Ascending aorta (tissue), 2 donors: ENCODE data around the gene ETV6. TPM values are rescaled to one million over a fixed set of nuclear protein-coding genes. Genes with fewer than 3 reads are reported as not detected.

Experiments used
- DNase-seq, 2 donors: peaks; one replicate each; pipeline ENCODE4 v3.0.0-alpha.2; 2019; ENCODE audit warnings: low spot score in 2 of 2
- H3K27ac ChIP-seq, 2 donors: fragments of 200-600 bp; sonication (generic); one replicate each; pipeline ENCODE4 v1.5.1; 2016 to 2017; ENCODE audit warnings: mild to moderate bottlenecking in 1 of 2
- H3K27me3 ChIP-seq: fragments of 200-600 bp; sonication (generic); one replicate; pipeline ENCODE4 v1.5.1; 2017
- H3K36me3 ChIP-seq, 2 donors: fragments of 200-600 bp; sonication (generic); one replicate each; pipeline ENCODE4 v1.5.1; 2016
- H3K4me1 ChIP-seq, 2 donors: fragments of 200-600 bp; sonication (generic); one replicate each; pipeline ENCODE4 v1.5.1; 2016 to 2017; ENCODE audit warnings: mild to moderate bottlenecking in 1 of 2
- H3K4me3 ChIP-seq, 2 donors: fragments of 200-600 bp; sonication (generic); one replicate each; pipeline ENCODE4 v1.5.1; 2016 to 2017; ENCODE audit warnings: mild to moderate bottlenecking in 1 of 2
- H3K9me3 ChIP-seq, 2 donors: fragments of 200-600 bp; sonication (generic); one replicate each; pipeline ENCODE4 v1.5.1; 2016
- CTCF ChIP-seq, 3 experiments: fragments of 200-600 bp in 2 of 3; fragments of 450-650 bp in 1 of 3; sonication (generic) in 2 of 3; IDR thresholded peaks; one replicate each; pipeline ENCODE4 v1.5.1; 2016 to 2019; ENCODE audit warnings: antibody characterized with exemption in 3 of 3, mild to moderate bottlenecking in 1 of 3, moderate library complexity in 1 of 3
- intact Hi-C: fragments of 100-400 bp; cut with DNase I; formaldehyde crosslinking; loops from one replicate; pipeline ENCODE4 v1.15.1; 2023
- total RNA-seq: library from RNA; depleted of rRNA; stranded (reverse); fragments of >200 nt; gene quantifications from one replicate; pipeline ENCODE4 v1.1.0, GENCODE V29; 2016

Gene ETV6
- total RNA-seq, 1 donor from 2014 or later: 21.6 TPM

GRCh38 chr12:11884116-11884515, 234.6 kb downstream of the ETV6 start:
- no peaks in the 10 kb centered on the region for H3K27me3 ChIP-seq
- TF ChIP-seq CTCF (IDR thresholded peaks at IDR 0.05): no peak
- intact Hi-C loops: no loop called here
- peaks cover 5 to 10% of the 10 kb centered on the region in 2 donors for H3K4me1 ChIP-seq
- peaks cover 29 to 38% of the 10 kb centered on the region in 2 donors for H3K36me3 ChIP-seq
- peak overlapping the region; percentile 37 to 59 for H3K27ac ChIP-seq
- no peaks in the 10 kb centered on the region for H3K9me3 ChIP-seq
- H3K4me3 ChIP-seq: no peak overlapping the region
- no peak for DNase-seq

GRCh38 chr12:11884706-11885105, 235.2 kb downstream of the ETV6 start:
- H3K4me3 ChIP-seq: no peak overlapping the region
- H3K36me3 ChIP-seq: peaks cover 29 to 38% of the 10 kb centered on the region in 2 donors
- DNase-seq: no peak
- H3K4me1 ChIP-seq: peaks cover 5 to 10% of the 10 kb centered on the region in 2 donors
- H3K27me3 ChIP-seq: no peaks in the 10 kb centered on the region
- TF ChIP-seq CTCF (IDR thresholded peaks at IDR 0.05): no peak
- intact Hi-C loops: no loop called here
- peak overlapping the region; percentile 37 to 59 for H3K27ac ChIP-seq
- no peaks in the 10 kb centered on the region for H3K9me3 ChIP-seq

- Histone ChIP-seq H3K27ac (peak overlapping the region; percentile 37 to 59), H3K4me1 (peaks cover 5 to 10% of the 10 kb centered on the region in 2 donors), H3K36me3 (peaks cover 29 to 41% of the 10 kb centered on the region in 2 donors), H3K4me3 (no peak overlapping the region), H3K27me3 (no peaks in the 10 kb centered on the region), H3K9me3 (no peaks in the 10 kb centered on the region)
- no peak for DNase-seq
- no peak for TF ChIP-seq CTCF (IDR thresholded peaks at IDR 0.05)
- intact Hi-C loops: no loop called here
Measured at GRCh38 chr12:11885261-11886038, 236.0 kb downstream of the ETV6 start.

- Histone ChIP-seq H3K36me3 (peaks cover 29 to 46% of the 10 kb centered on the region in 2 donors), H3K9me3 (no peaks in the 10 kb centered on the region), H3K4me1 (peaks cover 10 to 13% of the 10 kb centered on the region in 2 donors), H3K4me3 (no peak overlapping the region), H3K27ac (no peak overlapping the region), H3K27me3 (no peaks in the 10 kb centered on the region)
- no peak for DNase-seq
- no peak for TF ChIP-seq CTCF (IDR thresholded peaks at IDR 0.05)
- intact Hi-C loops: no loop called here
Measured at GRCh38 chr12:11886339-11886738, 236.9 kb downstream of the ETV6 start.

GRCh38 chr12:11888029-11888428, 238.6 kb downstream of the ETV6 start:
- Histone ChIP-seq H3K9me3 (no peaks in the 10 kb centered on the region), H3K36me3 (peaks cover 34 to 50% of the 10 kb centered on the region in 2 donors), H3K4me3 (no peak overlapping the region), H3K27me3 (no peaks in the 10 kb centered on the region), H3K27ac (no peak overlapping the region), H3K4me1 (peaks cover 21 to 25% of the 10 kb centered on the region in 2 donors)
- DNase-seq: no peak
- intact Hi-C loops: no loop called here
- no peak for TF ChIP-seq CTCF (IDR thresholded peaks at IDR 0.05)
